GM21515 (cell line): Measurements from ENCODE around the gene MEX3B.
A peak's percentile ranks its signal among the peaks of the same experiment; 100 is the strongest.

Experiments used
- ATAC-seq: cut with Tn5 transposase; IDR thresholded peaks from one replicate; pipeline ENCODE4 v1.9.1; 2021; ENCODE audit not compliant: unreplicated experiment

Gene MEX3B

DNA sequence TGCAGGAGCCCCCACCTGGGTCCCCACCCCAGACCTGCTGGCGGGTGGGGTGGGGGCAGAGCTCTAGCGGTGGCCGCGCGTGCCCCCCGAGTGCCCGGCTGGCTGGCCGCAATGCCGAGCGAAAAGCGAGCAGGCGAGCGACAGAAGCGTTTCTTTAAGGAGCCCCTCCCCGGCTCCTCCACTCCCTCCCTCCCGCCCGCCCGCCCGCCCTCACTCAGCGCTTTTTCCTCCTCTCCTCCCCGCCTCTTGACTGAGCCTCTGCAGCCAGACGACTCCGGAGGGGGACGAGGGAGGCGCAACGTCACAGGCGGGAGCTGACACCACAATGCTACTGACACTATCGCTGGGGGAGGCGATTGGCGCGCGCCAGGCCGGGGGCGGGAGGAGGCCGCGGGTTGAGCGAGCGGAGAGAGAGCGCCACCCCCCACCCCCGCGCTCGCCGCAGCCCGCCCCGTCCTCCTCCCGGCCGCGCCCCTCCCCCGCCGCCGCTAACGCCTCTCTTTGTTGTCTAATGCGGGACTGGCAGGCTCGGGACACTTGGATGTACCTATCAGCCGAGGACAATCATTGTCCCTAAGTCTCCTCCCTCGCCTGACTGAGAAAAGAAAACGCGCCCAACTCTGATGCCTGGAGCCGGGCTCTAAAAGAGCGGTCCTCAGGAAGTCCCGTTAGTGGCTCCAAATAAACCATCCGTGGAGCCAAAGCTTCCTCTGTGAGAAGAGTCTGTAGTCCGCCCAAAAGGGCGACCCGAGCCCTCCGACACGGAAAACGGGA, at the start of gene MEX3B:
TSS of gene MEX3B (minus strand) at position 127 of the 774 bp plus-strand sequence. CDS start 313 bp downstream, outside the sequence.
- peak; percentile 75 for ATAC-seq

DNA sequence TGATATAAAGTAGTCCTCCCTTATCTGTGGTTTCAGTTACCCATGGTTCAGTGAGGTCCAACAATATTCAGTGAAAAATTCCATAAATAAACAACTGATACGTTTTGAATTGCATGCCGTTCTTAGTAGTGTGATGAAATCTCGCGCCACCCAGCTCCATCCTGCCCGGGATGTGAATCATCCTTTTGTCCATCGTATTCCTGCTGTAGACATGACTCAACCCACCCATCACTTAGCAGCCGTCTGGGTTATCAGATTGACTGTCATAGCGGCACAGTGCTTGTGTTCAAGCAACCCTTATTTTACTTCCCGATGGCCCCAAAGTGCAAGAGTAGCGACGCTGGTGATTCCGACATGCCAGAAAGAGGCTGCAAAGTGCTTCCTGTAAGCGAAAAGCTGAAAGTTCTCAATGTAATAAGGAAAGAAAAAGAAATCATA, 48.0 kb upstream of the MEX3B start:
- ATAC-seq = no peak

DNA sequence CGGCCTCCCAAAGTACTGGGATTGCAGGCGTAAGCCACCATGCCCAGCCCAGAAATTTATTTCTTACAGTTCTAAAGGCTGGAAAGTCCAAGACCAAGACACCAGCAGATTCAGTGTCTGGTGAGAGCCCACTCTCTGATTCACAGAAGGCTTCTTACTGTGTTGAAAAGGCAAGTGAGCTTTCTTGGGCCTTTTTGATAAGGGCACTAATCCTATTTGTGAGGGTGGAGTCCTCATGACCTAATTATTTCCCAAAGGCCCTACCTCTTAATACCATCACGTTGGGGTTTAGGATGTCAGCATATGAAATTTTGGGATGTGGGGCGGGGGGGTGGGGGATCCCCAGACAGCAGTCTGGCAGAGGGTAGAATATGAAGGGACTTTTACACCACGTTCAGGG, 47.5 kb upstream of the MEX3B start:
- ATAC-seq = no peak

DNA sequence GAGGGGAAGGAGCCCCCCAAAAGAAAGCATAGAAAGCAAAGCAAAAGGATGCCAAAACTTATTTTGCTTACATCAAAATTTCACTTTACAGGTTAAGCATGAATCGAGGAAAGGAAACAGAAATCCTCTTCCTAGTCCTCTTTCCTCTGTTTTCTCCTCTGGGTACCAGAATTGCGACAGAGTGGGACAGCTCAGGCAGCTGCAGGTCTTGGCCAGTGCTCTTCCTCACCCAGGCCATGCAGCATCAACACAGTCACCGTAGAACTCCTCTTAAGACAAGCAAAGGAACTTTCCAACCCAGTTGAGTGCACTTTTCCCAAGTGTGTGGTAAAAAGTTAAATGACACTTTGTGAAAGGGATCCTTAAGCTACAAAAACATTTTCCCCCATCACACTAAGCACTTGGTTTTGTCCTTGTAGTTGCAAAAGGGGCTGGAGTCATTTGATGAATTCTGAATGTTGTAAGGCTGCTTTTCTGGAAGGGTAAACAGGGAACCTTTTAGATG, 45.9 kb upstream of the MEX3B start:
- no peak for ATAC-seq

DNA sequence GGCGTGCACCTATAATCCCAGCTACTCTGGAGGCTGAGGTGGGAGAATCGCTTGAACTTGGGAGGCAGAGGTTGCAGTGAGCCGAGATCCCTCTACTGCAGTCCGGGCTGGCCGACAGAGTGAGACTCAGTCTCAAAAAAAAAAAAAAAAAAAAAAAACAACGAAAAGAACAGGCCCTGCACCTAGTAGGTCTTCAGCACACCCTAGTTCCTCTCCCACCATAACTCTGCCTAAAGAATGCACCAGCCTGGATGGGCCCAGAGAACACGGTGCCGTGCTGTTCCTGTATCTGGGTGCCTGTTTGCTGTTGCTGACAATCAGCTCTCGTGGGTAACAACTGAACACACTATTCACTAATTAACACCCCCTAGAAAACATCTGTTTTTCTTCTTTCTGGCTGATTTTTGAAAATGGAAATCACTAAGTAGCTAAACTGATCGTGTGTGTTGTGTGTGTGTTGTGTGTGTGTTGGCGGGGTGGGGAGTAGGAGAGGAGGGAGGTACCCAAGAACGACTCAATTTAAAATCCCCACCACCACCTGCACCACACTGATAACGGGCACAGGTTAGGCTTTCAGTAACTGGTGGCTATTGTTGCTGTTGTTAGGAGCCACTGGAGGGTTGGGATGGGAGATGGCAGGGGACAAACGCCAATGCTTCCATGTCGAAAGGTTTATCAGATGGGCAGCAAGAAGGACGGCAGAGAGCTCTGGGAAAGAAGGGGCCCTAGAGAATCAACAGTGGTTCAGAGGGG, 40.6 kb upstream of the MEX3B start:
- no peak for ATAC-seq

DNA sequence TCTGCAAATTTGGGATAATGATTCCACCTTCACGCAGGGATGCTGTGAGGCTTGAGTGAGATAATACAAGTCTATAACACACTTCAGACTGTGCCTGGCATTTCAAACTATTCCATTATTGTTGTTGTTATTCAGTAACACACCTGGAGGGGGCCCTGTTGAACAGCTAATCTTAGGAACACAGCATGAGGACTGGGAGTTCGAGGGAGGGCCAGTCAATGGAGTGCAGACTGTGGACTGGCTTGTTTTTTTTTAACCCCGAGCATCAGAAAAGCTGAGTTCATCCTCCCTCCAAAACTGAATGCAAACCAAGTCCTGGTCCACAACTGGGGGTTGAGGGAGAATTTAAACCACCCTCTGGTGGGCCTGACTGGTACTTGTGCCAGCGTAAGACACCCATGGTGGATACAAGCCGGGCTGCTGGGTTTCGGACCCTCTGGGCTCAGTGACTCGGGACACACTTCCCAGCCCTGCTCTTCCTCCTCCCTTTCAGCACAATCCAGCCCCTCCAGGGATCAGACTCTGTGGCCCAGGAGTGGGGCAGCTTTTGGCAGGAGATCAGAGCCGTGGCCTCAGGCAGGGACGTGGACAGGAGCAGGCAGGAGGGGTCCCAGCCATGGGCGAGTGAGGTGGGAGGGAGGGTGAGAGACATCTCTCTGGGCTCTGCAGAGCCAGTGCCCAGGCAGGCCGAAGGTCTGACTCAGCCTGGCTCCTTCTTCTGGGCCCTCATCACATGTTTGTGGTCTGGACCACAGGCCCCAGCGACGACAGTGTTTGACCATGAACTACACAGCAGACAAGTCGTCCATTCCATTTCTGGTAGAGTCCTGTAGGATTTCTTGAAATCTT, 36.3 kb upstream of the MEX3B start:
- ATAC-seq = no peak

DNA sequence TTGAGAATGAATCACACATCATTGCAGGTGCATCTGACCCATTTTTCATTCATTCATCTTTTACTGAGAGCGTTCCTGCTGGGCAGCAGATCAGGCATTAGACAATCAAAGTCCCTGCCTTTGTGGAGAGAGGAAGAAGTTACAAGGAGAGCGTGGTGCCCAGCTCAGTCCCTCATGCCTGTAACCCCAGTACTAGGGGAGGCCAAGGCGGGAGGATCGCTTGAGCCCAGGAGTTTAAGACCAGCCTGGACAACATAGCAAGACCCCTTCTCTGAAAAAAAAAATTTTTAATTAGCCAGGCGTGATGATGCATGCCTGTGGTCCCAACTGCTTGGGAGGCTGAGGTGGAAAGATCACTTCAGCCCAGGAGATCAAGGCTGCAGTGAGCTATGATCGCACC, 35.0 kb upstream of the MEX3B start:
- ATAC-seq = no peak

DNA sequence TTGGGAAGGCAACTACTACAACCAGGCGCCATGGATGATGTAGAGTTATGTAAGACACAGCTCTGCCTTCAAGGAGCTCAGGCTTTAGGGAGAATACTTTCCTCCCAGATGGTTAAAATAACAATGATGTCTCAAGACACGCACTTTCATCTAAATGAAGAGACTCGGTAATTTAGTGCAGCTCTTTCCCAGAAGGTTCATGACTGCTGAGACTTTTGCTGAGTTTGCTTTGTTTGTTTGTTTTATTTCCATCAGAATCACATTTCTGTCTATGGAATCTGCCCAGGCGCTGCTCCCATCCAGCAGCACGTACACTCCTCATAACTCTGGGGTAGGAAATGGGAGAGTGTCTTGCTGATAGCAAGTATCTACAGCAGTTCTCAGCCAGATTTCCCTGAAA, 33.9 kb upstream of the MEX3B start:
- ATAC-seq = no peak

DNA sequence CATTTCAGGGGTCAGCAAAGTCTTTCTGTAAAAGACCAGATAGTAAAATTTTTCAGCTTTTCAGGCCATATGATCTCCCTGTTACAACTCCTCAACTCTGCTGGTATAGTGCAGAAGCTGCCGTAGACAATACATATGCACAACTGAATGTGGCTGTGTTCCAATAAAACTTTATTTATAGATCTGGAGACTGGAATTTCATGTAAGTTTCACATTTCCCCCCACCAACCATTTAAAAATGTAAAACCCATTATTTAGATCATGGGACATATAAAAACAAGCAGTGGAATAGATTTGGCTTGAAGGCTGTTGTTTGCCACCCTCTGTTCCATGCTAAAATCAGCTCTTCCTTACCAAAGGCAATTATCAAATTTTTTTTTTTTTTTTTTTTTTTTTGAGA, 28.8 kb upstream of the MEX3B start:
- ATAC-seq = no peak

DNA sequence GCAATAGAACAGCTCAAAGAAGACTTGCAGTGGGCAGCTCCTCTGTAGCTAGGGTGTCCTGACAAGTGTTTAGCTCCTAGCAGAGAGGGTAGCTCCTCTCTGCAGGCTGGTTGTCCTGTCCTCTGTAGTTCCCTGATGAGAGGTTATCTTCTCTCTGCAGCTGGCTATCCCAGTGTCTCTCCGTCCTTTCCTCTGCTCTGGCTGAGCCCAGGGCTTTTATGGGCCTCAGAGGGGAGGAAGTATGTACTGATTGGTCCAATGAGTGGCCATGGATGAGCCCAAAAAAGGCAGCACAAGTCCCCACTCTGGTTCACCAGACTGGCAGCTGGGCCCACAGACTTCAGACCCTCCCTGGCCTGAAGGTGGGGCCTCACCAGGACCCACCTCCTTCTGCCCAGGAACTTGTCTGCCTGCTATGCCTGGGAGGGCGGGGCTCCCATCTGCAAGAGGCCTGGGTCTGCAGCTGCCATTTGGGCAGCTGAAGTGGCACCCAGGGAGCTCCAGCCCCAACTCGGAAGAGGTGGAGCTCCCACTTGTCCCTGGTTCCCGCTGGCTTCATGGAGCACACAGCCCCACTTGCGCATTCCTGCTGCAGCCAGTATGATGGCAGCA, 27.2 kb upstream of the MEX3B start:
- no peak for ATAC-seq

DNA sequence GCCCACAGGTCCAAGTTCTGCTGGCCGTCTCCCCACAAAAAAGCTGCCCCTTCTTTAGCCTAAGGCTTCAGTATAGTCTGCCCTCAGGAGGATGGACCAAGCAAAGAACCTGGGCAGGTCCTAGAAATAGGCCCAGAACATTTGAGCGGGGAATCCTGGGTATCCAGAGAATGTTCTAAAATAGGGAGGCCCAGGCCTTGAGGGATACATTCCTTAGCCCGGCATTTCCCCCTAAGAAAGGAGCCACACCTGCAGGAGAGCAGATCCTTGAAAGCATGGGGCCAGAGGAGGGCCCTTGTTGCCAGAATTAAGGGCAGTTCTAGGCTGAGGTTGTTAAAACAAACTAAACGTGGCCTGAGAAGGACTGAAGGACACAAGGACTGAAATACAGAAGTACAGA, 20.6 kb upstream of the MEX3B start:
- no peak for ATAC-seq

DNA sequence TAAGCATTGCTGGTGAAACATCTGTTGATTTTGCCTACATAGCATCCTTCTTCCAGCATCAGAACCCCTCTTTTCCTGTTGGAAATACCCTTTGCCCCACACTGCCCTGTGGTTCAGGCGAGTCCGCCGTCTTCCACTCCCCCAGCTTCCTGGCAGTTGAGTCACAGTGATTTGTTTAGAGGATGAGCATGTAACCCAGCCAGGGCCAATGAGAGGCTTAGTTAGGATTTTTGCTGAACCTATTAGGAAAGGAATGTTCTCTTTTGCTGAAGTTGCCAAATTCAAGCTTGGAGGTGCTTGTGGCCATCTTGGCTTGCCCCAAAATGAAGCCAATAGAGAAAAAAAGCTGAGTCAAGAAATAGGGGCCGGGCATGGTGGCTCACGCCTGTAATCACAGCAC, 19.0 kb upstream of the MEX3B start:
- ATAC-seq = no peak

DNA sequence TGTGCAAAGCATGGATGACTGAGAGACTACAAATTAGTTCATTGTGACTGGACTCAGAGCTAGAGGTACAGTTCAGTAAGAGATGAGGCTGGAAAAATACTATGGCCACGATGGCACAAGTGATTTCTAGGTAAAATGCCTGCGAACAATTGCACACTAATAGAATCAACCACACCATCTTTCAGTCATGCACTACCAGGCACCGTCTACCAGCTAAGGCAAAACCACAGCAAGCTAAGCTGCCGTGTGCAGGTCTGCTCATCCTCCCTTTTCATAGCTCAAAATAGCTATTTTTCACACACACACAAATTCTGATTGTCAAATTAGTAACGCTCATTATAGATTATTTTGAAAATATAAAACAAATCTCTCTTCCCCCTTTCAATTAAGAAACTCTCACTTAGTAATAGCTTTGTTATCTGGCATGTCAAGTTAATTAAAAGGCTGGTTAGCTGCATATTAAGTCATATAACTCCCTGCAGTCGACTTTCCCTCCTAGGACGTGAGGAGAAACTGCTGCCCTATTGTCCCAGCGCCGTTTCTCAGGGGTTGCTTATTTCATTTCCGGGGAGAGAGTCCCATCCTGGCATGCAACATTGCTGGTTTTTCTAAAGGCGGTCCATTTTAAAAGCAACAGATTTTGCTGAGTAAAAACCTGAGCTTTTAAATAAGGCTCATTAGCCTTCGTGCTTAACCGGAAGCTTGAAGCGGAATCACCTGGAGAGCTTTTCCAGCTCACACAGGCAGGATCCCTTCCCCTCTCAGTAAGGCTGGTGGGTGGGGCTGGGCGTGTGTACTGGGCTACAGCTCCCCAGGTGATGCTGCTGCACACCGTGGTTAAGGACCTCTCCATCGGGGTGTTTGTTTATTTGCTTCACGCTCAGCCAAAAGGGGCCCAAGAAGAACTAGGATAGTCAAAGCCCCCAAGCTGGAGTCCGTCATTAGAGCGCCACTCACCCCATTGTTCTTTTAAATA, 16.9 kb upstream of the MEX3B start:
- no peak for ATAC-seq

DNA sequence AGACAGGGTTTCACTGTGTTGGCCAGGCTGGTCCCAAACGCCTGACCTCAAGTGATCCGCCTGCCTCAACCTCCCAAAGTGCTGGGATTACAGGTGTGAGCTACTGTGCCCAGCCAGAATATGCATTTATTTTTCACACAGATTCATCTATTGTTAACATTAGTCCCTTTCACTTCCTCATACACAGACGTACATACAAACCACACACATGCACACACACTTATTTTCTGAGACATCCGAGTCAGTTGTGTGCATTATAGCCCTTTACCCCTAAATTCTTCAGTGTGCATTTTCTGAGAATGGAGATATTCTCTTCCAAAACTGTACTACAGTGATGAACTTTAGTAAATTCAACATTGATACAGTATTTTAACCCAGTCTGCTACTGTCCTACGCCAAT, 15.0 kb upstream of the MEX3B start:
- ATAC-seq = no peak

DNA sequence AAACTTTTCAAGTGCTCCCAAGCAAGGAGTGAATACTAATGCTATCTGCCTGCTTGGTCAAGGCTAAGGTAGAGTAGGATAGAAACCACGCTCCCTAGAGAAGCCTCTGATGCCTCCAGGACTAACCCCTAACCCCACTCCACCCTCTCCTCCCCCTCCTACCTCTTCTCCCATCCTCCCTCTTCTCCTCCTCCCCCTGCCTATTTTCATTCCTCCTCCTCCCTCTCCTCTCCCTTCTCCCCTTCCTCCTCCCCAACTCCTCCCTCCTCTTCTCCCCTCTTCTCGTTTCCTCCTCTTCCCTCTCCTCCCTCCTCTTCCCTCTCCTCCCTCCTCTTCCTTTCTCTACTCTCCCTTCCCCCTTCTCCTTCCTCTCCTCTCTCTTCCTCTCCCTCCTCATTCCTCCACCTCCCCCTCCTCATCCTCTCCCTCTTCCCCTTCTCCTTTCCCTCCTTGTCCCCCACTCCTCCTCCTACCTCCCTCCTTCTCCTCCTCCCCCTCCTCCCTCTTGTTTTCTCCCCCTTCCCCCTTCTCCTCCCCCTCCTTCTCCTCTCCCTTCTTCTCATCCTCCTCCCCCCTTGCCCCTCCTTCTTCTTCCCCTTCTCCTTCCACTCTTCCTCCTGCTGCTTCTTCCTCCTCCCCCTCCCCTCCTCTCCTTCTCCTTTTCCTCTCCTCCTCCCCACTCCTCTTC, 12.8 kb upstream of the MEX3B start:
- no peak for ATAC-seq

DNA sequence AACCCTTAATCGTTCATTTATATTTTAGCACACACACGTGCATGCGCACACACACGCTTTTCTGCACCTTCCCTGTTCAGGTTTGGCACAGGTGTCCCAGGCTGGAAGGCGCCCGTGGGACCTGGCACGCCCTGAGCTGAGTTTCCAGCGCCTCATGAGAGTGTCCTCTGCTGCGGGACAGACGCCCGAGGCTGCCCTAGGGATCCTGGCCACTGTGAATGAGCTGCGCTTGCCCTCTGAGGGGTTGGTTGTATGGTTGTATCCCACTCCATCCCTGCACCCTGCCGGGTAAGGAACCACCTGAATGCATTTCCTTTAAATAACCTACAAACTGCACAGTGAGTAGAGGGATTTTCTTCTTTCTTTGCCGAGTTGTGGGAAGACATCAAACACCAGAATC, 12.2 kb upstream of the MEX3B start:
- no peak for ATAC-seq

DNA sequence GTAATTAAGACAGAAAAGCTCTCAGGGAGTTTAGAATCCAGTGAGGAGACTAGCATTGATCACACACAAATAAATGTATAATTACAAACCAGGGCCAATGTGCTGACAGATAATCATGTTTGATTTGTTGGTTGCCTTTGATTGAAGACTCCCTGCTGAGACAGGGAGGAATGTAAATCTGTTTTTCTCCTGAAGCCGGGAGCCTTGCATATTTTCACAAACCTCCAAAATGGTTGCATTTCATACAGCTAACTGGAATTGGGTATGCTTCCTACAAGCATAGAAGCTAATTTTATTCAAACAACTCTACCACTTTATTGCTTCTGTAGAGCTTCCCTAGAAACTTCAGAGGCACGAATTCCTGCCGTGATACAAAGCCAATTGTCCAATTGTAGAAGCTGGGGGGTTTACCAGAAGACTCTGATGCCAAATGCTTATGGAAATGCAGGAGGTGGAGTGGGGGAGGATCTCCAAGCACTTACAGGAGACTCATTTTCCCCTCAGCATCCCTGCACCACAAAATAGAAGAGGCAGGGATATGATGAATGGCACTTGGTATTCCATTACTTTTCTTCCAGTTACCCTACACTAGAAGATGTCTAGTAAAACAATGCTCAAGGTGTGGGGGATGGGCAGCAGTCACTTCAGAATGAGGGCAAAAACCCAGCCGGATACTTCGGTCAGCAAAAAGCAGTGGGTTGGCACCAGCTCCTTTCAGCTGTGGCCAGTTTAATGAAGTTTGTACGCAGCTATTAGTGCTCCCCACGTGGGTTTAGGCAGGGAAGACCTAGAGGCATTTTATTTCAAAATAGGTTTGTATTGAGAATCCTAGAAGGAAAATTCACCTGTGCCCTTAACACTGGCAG, 11.4 kb upstream of the MEX3B start:
- no peak for ATAC-seq

DNA sequence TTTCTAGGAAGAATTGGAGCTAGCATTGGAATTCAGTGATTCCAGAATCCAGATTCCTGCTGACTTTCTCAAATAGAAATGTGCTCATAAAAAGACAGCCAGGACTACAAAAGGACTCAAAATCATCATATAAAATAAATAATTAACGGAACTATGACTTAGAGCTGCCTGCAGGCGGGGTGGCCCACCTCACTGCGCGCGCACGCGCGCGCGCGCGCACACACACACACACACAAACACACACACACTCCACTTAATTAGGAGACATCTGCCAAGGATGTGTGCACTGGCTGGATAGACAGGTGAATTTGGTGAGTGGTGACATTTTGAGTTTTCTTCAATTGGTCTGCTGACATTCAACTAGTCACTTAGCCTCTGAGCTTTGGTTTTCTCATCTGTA, 6.9 kb upstream of the MEX3B start:
- no peak for ATAC-seq
